Astrocyte of the cerebellum (primary cell): Measurements from ENCODE around the gene NXNL1.

Experiments used
- DNase-seq: peaks from one replicate; pipeline ENCODE4 v3.0.0-alpha.2; 2011; ENCODE audit warnings: low read depth
- H3K4me3 ChIP-seq: 2 replicates; pipeline ENCODE4 v1.5.1; 2011; ENCODE audit warnings: mild to moderate bottlenecking, low read depth, low read length, moderate library complexity
- in situ Hi-C: cut with HindIII; loops from 2 replicates; pipeline ENCODE4 v1.10.0; 2017; ENCODE audit warnings: low sequenced_read_pairs
- TF ChIP-seq, protein P1 (sequence below): IDR thresholded peaks from 2 replicates; pipeline ENCODE4 v1.5.1; 2012; ENCODE audit warnings: low read length, low read depth, moderate library complexity, mild to moderate bottlenecking; ENCODE audit errors: missing control alignments

The NXNL1 gene

GRCh38 chr19:17455308-17456123 lies 5.2 kb downstream of the NXNL1 start:
- in situ Hi-C loops, result no loop called here
- H3K4me3 ChIP-seq, result no peak overlapping the region
- TF ChIP-seq, protein P1, sequence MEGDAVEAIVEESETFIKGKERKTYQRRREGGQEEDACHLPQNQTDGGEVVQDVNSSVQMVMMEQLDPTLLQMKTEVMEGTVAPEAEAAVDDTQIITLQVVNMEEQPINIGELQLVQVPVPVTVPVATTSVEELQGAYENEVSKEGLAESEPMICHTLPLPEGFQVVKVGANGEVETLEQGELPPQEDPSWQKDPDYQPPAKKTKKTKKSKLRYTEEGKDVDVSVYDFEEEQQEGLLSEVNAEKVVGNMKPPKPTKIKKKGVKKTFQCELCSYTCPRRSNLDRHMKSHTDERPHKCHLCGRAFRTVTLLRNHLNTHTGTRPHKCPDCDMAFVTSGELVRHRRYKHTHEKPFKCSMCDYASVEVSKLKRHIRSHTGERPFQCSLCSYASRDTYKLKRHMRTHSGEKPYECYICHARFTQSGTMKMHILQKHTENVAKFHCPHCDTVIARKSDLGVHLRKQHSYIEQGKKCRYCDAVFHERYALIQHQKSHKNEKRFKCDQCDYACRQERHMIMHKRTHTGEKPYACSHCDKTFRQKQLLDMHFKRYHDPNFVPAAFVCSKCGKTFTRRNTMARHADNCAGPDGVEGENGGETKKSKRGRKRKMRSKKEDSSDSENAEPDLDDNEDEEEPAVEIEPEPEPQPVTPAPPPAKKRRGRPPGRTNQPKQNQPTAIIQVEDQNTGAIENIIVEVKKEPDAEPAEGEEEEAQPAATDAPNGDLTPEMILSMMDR, result no peak
- DNase-seq, result no peak

DNA sequence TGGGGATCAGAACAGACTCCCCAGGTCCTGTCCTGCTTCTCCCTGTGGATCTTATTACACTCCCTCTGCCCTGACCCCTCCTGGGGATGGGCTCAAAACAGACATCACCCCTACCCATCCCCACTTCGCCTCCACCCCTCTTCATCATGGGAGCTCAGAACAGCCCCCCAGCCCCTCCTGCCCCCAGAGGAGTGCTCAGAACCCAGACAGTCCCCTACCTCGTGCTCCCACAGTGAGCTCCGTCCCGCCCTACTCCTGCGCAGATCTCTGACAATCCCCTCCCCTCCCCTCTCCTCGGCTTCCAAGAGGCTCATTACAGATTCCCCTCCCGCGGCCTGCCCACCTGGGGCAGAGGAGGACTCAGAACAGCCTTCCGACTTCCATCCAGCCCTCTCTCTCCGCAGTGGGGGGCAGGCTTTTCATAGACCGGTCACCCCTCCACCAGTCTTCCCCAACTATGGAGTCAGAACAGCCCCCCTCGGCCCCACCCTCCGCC lies 6.1 kb downstream of the NXNL1 start:
- TF ChIP-seq, protein P1, result no peak
- no peak overlapping the region for H3K4me3 ChIP-seq
- in situ Hi-C loops, result no loop called here
- DNase-seq, result no peak

DNA sequence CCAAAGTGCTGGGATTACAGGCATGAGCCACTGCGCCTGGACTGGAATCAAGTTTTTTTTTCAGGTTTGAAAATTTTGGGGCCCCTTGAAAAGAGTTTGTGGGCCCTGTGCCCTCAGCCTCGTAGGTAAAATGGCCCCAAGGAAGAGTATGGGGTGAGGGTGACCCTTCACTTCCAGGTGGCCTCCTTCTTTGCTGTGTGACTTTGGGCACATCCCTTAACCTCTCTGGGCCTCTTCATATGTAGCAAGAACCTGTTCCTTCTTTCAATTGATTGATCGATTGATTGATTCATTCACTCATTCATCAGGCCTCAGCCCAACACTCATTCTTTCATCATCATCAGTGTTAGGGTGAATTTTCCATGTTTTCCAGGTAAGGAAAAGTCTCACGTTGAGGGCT lies 8.9 kb downstream of the NXNL1 start:
- in situ Hi-C loops, result no loop called here

DNA sequence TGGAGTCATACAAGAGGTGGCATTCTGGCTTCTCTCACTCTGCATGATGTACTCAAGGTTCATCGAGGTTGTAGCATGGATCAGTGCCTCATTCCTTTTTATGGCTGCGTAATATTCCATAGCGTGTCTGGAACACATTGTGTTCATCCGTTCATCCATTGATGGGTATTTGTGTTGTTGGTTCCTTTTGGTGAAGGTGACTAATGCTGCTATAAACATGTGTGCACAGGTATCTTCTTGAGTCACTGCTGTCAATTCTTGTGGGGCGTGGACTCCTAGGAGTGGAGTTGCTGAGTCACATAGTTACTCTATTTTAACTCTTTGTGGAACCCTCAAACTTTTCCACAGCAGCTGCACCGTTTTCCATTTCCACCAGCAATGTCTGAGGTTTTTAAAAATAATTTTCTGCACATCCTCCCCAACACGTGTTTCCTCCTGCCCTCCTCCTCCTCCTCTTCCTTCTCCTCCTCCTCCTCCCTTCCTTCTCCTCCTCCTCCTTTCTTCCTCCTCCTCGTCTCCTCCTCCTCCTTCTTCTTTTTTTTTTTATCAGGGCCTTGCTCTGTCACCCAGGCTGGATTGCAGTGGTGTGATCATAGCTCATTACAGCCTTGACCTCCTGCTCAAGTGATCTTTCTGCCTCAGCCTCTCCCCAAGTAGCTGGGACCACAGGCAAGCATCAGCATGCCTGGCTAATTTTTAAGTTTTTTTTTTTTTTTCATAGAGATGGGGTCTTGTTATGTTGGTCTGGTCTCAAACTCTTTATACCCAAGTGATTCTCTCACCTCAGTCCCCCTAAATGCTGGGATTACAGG lies 10.3 kb downstream of the NXNL1 start:
- TF ChIP-seq, protein P1, result no peak
- in situ Hi-C loops, result no loop called here
- H3K4me3 ChIP-seq, result no peak overlapping the region
- DNase-seq, result no peak

More for the DNA sequence above, 8.9 kb downstream of the NXNL1 start:
- H3K4me3 ChIP-seq, result no peak overlapping the region
- no peak for DNase-seq
- TF ChIP-seq, protein P1, result no peak

DNA sequence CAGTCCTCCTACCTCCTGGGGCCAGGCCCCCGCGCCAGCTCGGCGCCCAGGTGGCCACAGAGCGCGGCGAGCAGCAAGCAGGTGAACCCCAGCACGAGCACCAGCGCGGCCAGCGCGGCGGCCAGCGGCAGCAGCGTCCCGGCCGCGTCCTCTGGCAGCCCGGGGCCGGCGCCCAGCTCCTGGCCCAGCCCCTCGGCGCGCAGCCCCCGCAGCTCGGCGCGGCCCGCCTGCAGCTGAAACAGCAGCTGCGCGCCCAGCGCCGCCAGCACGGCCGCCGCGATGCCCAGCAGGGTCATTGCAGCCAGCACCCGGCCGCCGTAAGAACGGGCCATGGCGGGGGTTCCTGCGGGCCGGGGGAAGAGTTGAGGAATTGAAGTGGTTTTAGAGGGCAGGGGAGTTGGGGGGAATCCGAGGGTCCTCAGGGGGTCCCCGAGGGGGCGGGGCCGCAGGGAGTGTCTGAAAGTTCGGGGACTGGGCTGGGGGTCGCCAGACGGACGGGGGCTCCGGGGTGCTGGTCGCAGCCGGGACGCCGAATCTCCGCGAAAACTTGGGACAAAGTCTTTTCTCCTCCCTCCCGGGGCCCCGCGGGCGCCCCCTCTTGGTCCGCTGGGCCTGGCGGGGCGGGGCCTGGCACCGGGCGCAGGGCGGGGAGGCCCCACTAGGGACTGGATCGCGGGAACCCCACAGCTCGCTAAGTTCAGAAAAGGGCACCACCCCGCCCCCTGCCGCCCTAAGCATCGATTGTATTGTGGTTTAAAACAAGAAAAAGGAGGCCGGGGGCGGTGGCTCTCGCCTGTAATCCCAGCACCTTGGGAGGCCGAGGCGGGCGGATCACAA lies 12.4 kb downstream of the NXNL1 start, which contains the start of gene TMEM221:
TSS of gene TMEM221 (minus strand) at position 538 of the 837 bp plus-strand sequence. CDS start at position 332, 206 bp downstream.
- no peak for DNase-seq
- in situ Hi-C loops, result no loop called here
- TF ChIP-seq, protein P1, result peak; percentile 60
- peak within 1 kb of the TSS; percentile 35 for H3K4me3 ChIP-seq

- TF ChIP-seq, protein P1, result no peak
- peak overlapping the region; percentile 16 for H3K4me3 ChIP-seq
- no peak for DNase-seq
- in situ Hi-C loops, result no loop called here
Measured at GRCh38 chr19:17447704-17448130, 13.0 kb downstream of the NXNL1 start.
